Activated CD4-positive, alpha-beta T cell treated with anti-CD3 and anti-CD28 coated beads, Interleukin-2, amount 50 U/mL, for 4 hours (primary cell): ENCODE data around the gene LRRC14B.

ENCODE experiments used
- DNase-seq, 2 experiments: peaks; one replicate each; pipeline ENCODE4 v3.0.0-alpha.2; 2020

Gene LRRC14B

GRCh38 chr5:176296-176823 is 14.9 kb upstream of the LRRC14B start:
- DNase-seq = no peak

GRCh38 chr5:178110-178509 is 13.2 kb upstream of the LRRC14B start:
- no peak for DNase-seq

GRCh38 chr5:179401-179800 is 11.9 kb upstream of the LRRC14B start:
- DNase-seq = no peak

- DNase-seq = no peak
Measured at GRCh38 chr5:180286-180918, 10.9 kb upstream of the LRRC14B start.

GRCh38 chr5:181160-181559 is 10.1 kb upstream of the LRRC14B start:
- no peak for DNase-seq

GRCh38 chr5:181566-181965 is 9.7 kb upstream of the LRRC14B start:
- DNase-seq = no peak

- DNase-seq = no peak
Measured at GRCh38 chr5:182126-182525, 9.2 kb upstream of the LRRC14B start.

GRCh38 chr5:184471-184870 is 6.8 kb upstream of the LRRC14B start:
- no peak for DNase-seq

GRCh38 chr5:185095-186070 is 5.9 kb upstream of the LRRC14B start:
- DNase-seq = no peak

GRCh38 chr5:186091-187041 is 4.9 kb upstream of the LRRC14B start:
- no peak for DNase-seq

GRCh38 chr5:187042-187431 is 4.3 kb upstream of the LRRC14B start:
- no peak for DNase-seq

- no peak for DNase-seq
Measured at GRCh38 chr5:187617-188451, 3.5 kb upstream of the LRRC14B start.

GRCh38 chr5:188488-189481 is 2.5 kb upstream of the LRRC14B start:
- peak; percentile 83 to 87 for DNase-seq

- DNase-seq = no peak
Measured at GRCh38 chr5:189486-189885, 1.8 kb upstream of the LRRC14B start.

GRCh38 chr5:189976-190365 is 1.3 kb upstream of the LRRC14B start:
- DNase-seq = no peak

- no peak for DNase-seq
Measured at GRCh38 chr5:190366-191035, 794 bp upstream of the LRRC14B start.

- no peak for DNase-seq
Measured at GRCh38 chr5:191949-192690, 825 bp downstream of the LRRC14B start.

GRCh38 chr5:192691-192969 is 1.3 kb downstream of the LRRC14B start:
- DNase-seq = no peak
